NCI-H2171 treated with DMSO at 0.1 percent for 48 hours (cell line): ENCODE measurements around the gene DNAJB13.
"Not testable (repeated sequence)": the region's sequence is repeated elsewhere in the genome, so short reads cannot be mapped to it uniquely, and the experiment has no call there.

Experiments
- DNase-seq: peaks from one replicate; lab custom pipeline; 2025; lab: John Stamatoyannopoulos, UW

The DNAJB13 gene

DNA sequence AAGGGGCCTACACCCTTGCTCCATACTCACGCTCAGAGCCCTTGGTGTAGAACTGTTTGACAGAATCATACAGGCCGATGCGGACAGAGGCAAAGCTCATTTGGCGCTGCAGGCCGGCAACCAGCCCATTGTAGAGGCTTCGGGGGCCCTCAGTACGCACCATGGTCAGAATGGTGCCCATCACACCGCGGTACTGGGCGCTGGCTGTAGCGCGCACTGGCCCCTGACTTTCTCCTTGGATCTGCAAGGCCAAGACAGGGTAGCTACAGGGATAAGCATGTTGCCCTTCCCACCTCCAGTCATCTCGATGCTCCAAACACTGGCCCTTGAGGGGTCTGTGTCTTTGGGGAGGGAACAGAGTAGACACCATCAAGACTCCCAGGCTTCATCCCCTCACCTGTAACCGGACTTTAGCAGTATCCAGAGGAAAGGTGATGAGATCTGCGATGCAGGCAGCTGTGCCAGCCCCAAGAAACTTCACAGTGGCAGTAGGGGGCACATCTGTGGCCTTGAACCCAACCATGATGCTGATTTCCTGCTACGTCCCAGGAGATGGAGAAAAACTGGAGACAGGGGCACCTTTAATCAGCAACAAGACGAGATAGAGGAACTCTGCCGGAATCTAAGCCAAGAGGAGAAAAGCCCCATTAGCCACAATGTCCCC lies 27.2 kb downstream of the DNAJB13 start:
- DNase-seq: no peak

DNA sequence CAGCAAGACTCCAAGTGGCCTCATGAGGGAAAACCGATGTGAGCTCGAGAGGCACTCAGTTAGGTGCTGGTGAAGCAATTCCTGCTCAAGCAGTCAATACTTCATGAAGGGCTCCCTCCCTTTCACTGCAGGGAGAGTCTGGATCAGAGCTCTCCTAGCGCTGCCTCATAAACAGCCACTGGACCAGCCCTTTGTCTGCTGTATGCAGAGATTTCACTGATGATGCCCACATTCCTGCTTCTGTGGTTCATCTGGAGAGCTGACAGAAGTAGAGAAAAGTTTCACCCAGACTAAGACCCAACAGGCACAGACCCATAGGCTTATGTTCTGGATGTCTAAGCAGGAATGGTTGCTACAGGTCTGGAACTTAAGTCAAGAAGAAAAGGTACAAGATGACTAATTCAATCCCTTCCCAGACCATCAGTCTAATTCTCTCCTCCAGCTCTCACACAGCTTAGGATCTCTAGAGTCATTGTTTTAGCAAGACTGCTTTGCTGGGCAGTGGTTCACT lies 27.8 kb downstream of the DNAJB13 start:
- no peak for DNase-seq

DNA sequence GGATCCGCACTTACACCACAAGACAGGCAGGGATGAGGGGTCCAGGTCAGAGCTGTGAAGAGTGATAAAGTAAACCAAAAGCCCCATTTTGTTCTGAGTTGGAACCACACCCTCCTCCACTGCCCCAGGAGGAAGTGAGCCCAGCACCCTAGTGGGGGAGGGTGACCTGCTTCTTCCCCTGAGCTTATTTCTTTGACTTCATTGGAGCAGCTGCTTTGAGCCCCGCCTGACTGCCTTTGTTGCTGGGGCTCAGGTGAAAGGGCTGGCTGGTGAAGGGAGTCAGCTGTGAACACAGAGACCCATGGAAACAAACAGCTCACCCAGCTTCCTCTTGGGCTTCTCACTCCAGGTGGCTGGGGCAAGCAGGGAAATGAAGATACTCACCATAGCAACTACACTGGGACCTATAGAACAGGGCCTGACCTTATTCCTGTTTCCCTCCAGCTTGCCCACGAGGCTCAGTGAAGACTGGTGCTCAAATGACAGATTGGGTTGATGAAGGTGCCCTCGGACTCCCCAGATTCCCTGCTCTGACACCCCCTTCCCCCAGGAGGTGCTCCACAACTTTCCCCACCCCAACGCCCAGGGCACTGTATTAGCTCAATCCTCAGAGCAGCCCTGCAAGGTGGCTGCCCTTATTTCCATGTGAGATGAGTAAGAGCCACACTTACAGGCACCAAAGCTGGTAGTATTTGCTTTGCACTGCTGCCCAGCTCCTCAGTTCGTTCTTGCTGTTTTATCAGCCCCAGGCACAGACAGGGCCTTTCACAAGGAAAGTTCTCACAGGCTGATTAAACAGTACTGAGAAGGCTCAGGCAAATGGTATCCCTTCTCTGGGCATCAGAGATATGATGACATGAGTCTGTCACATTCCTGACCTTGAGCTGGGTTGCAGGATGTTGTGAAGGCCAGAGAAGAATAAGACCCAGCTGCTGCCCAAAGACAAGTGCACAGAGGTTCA lies 29.5 kb downstream of the DNAJB13 start:
- DNase-seq: peak; percentile 15

DNA sequence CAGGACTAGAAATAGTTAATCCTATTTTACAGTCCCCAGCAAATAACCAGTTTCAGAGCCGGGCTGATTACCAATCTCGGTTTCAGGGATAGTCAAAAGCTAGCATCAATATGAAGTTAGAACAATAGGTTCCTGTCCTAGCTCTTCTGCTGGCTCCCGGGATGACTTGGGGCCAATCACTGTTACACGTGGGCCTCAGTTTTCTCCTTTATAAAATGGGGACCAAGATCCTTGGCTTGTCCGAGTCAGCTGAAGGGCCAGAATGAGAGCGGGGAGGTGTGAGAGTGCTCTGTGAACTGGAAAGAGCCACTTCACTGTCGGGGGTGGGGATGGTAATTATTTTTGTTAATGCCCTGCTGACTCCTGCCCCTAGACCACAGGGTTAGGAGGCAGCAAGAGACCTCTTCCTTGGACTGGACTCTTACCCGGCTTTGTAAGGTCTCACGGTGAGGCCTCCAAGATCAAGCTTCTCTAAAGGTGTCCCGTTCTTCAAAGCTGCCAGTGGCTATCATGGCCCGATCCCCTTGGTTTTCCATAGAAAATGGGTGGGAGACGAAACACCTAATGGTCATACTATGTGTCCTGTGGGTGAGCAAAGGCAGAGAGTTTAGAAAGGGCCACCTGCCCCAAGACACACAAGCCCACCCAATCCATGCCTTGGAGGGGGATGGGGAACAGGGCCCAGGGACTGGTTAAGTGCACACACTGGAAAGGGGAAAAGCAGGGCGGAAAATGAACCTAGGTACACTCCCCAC lies 30.4 kb downstream of the DNAJB13 start:
- DNase-seq: no peak

DNA sequence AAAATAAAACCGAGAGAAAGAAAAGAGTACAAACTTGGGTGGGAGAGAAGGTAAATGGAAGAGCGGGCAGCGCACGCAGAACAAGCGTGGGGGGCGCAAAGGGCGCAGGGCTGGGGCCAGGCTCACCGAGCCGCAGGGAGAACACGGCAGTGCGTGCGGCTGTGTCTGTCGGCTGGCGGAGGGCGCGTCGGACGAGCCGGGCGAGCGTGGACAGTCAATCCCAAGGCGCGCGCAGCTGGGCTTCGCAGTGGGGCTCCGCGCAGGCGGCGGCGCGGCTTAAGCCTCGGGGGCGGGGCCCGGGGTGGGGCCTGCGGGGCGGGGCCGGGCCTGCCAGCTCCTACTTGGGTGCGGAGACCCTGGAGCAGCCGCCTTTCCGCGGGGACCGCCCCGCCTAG lies 31.8 kb downstream of the DNAJB13 start, which contains the start of gene UCP2:
Gene UCP2 (minus strand): TSS at position 249 of the 395 bp plus-strand sequence. CDS start 4,465 bp downstream, outside the sequence.
- DNase-seq: peak; percentile 86

DNA sequence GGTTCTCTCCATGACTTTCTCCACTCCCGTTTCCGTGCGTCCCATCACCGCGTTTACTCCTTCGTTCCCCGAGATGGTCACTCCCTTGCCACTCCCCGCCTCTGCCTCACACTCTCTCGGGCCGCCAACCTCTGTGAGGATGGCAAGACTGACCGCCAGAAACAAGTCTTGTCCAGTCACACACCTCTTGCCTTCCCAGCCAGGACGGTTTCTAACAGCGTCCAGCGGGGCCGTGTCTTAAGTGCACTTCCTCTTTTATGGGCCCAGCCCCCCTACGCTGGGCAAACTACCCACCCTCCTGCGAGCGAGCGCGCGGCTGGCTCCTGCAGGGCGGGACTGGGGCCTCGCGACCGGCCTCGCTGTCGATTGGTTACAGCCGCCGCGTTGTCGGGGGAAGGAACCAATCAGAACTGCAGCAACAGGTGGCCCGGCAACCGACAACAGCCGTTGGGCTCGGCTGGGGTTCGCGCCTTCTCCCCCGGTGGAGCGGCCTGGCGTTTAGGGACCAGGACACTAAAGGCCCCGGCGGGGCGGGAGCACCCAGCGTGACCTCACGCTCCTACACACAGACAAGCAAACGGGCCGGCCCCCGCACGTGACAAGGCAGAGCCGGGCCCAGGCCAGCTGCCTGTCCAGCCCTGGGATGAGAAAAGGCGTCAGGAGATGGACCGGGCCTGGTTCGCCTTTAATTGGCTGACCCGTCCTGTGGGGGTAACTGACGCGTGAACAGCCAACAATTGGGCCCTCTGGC lies 32.3 kb downstream of the DNAJB13 start:
- DNase-seq: peak; percentile 96

DNA sequence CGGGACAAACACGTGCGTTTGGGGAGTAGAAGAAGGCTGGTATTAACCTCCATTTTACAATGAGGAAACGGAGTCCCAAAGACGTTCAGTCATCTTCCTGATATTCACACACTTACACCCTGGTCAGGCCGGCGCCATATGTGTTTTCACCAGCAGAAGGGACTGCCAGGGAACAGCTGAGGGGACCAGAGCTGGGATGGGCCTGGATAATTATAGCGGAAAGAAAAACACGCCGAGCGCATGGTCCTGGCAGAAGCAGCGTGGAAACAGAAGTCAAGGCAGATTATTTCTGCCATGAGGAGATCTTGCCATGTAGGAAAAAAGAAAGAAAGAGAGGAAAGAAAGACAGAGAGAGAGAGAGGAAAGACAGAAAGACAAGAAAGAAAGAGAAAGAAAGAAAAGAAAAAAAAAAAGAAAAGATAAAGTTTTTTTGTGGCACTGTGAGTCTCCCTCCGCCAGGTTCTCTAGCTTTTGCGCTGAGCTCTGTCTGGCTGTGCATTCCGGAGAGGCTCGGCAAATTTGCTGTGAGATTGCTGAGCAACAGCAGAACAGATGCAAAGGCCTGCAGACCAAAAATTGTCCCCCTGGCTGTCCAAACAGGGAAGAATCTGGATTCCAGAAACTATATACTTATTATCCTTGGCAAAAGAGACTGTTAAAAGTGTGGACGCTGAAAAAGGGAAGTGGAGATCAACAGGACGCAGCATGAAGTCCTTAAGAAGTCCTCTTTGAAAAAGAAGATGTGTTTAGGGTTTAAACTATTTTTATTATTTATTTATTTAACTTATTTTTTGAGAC lies 33.1 kb downstream of the DNAJB13 start:
- DNase-seq: peak; percentile 68

DNA sequence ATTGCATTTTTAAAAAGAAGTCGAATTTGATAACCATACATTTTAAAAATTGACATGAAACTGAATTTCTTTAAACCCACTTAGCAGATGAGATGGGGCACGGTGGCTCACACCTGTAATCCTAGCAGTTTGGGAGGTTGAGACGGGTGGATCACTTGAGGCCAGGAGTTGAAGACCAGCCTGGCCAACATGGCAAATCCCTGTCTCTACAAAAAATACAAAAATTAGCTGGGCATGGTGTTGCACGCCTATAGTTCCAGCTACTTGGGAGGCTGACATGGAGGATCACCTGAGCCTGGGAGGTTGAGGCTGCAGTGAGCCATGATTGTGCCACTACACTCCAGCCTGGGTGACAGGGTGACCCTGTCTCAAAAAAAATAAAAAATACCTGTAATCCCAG lies 34.8 kb downstream of the DNAJB13 start:
- not testable (repeated sequence) for DNase-seq

DNA sequence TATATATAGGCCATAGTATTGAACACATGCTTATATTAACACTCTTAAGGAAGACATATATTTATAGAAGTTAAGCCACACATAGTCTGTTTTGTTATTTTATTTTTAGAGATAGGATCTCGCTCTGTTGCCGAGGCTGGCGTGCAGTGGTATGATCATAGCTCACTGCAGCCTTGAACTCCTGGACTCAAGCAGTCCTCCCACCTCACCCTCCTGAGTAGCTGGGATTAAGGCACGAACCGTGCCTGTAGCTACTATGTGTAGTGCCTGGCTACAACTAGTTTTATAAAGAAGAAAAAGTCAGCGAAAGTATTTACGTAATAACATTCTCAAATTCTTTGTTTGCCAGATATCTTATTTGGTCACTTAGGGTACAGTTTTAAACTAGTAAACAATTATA lies 37.4 kb downstream of the DNAJB13 start:
- no peak for DNase-seq

DNA sequence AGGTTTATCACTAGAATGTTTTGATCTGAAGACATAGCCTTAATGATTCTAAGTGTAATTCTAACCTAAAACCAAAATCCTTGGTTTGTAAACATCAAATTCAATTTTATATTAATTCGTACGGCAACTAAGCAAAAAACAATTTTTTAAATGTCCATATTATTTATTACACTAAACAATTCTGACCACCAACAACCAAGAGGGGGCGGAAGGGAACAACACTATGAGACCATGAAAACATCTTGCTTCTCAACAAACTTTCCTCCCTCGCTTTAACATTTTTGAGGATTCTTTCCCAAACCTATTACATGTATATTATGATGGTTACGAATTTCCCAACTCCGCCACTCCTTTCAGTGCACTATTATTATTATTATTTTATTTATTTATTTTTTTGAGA lies 38.3 kb downstream of the DNAJB13 start:
- no peak for DNase-seq

DNA sequence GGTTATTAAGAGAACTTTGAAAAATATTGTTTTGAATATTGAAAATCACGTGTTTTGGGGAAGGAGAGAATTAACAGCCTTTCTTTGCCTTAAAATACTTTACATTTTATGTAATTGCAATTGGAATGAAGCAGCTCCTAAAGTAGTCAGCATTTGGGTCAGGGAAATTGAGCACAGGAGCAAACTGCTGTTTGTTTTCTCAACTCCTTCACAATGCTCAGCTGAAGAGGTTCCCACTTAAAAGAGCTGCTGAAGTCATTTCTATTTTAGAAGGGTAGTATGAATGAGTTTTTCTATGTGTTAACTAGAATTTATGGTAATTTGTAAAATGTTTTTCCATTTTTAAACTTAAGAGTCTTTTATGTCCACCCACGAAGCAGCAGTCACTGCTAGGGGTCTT lies 39.9 kb downstream of the DNAJB13 start:
- no peak for DNase-seq

DNA sequence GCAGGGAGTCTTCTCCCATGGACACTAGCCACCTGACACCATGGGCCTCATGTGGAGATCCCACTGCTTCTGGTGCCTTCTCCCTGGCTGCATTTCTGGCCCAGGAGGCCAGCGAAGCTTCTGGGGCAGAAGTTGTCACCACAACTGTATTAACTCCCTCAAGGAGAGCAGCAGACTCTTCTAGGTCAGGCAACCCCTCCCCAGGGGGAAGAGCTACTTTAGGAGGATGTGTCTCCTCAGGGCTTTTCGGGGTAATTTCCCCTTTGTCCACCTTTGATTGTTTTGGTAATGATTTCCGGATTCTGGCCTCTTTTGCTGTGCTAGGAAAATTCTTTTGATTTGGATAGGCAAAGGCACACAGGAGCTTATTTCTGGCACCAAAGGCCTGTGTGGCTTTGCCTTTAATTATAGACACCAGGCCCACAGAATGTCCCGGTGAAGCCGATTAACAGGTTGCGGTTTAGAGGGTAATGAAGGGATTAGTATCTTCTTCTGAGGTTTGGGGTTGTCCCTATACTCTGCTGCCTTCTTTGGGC lies 40.7 kb downstream of the DNAJB13 start:
- no peak for DNase-seq

DNA sequence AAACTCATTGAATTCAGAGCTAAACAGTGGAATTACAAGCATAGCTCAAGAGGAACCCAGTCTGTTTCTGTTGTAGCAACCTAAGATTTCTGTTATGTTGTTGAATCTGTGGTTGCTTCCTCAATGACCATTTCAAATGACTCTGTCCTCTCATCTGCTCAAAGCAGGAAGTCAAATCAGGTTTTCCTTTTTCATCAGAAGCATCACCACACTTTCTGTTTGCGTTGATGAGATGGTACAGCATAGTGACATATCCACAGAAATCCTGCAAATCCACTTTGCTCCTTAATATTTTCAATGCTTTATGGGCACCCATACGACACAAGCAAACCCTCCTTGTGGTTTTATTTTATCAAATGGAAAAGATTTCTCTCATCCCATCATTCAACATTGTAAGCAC lies 44.4 kb downstream of the DNAJB13 start:
- no peak for DNase-seq

DNA sequence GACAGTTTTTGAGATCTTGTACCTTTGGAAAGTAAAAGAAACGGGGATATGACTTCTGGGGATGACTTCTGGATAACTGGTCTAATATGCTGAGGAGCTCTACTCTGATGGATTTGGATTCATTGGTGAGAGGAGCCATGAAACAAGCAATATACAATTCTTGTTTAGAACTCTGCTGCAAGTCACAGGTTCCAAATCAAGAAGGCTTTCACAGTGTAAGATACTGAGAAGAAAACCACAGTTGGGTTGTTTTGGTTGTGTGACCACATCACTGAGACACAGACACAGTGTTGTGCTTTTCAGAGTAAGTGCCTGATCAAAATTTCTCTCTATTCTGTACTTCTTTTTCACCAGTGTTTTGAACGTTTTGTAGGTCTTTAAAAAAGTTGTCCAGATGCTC lies 44.9 kb downstream of the DNAJB13 start:
- no peak for DNase-seq

DNA sequence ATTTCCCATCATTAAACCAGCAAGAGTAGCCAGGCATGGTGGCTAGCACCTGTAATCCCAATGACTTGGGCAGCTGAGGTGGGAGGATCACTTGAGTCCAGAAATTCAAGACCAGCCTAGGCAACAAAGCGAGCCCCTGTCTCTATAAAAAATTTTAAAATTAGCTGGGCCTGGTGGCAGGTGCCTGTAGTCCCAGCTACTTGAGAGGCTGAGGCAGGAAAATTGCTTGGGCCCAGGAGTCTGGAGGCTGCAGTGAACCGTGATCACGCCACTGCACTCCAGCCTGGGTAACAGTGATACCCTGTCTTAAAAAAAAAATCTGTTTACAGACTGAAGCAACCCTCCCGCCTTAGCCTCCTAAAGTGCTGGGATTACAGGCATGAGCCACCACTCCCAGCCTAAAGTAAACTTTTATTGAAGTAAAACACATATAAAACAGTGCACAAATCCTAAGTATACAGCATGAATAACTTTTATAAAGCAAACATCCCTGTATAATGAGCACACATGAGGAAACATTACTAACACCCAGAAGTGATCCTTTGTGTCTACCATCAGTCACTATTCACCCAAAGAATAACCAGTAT lies 45.4 kb downstream of the DNAJB13 start:
- DNase-seq: peak; percentile 32

DNA sequence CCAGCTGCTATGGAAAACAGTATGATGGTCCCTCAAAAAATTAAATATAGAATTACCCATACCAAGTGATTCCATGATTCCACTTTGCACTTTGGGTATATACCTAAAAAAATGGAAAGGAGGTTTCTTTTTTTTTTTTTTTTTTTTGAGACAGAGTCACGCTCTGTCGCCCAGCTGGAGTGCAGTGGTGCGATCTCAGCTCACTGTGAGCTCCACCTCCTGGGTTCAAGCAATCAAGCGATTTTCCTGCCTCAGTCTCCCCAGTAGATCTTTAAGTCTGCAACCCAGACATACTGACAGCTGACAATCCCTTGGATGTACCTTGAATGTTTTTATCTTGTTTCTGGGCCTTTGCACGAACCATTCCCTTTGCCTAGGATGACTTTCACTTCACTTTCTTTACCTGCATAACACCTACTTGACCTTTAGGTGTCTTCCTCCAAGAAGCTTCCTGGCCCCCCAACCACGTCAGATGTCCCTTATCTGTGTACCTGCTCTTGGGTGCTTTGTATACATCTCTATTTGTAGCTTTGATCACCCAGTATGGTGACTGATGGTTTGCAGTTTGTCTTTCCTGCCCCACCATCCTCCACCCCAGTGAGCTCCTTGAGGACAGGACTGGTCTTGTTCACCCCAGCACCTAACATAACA lies 46.4 kb downstream of the DNAJB13 start:
- no peak for DNase-seq

DNA sequence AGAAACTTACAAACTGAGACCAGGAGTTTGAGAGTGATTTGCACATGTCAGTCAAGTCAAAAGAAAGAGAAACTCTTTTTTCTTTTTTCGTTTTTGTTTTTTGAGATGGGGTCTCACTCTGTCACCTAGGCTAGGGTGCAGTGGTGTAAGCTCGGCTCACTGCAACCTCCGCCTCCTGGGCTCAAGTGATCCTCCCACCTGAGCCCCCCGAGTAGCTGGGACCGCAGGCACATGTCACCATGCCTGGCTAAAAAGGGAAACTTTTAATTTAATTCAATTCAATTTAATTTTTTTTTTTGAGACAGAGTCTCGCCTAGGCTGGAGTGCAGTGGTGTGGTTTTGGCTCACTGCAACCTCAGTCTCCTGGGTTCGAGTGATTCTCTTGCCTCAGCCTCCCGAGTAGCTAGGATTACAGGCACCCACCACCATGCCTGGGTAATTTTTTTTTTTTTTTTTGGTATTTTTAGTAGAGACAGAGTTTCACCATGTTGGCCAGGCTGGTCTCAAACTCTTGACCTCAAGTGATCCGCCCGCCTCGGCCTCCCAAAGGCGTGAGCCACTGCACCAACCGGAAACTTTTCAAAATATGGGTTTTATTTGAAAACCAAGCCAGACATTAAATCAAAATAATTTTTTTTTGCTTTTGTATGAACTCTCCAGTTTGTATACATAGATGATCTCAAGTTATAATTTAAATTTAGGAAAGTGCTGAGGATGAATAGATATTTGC lies 48.2 kb downstream of the DNAJB13 start:
- DNase-seq: no peak

DNA sequence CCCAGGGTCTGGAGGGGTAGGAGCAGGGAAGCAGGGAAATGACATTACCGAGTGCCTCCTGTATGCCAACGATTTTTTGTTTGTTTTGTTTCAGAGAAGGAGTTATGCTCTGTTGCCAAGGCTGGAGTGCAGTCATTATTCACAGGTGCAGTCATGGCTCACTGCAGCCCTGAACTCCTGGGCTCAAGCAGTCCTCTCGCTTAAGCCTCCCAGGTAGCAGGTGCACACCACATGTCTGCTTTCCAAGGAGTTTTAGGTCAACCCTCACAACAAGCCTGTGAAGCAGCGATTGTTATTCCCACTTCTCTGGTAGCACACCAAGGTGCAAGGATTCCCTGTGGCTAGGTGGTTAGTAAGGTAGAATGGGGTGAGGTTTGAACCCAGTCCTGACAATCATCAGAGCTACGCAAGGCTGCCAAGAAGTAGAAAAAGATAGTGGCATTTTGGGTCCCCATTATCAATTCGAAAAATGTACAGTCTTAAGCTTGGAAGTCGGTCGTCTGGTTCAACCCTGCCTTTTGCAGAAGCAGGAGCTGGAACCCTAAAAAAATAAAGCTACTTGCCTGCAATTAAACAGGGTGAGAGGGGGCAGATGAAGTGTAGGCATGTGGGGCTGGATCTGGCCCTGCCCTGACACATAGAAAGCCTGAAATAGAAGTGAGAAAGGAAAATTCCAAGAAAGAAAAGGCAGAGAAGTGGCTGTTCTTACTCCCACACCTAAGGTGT lies 48.9 kb downstream of the DNAJB13 start:
- peak; percentile 23 for DNase-seq
